ENCODE results near the gene IL4R.

IL4R gene

DNA sequence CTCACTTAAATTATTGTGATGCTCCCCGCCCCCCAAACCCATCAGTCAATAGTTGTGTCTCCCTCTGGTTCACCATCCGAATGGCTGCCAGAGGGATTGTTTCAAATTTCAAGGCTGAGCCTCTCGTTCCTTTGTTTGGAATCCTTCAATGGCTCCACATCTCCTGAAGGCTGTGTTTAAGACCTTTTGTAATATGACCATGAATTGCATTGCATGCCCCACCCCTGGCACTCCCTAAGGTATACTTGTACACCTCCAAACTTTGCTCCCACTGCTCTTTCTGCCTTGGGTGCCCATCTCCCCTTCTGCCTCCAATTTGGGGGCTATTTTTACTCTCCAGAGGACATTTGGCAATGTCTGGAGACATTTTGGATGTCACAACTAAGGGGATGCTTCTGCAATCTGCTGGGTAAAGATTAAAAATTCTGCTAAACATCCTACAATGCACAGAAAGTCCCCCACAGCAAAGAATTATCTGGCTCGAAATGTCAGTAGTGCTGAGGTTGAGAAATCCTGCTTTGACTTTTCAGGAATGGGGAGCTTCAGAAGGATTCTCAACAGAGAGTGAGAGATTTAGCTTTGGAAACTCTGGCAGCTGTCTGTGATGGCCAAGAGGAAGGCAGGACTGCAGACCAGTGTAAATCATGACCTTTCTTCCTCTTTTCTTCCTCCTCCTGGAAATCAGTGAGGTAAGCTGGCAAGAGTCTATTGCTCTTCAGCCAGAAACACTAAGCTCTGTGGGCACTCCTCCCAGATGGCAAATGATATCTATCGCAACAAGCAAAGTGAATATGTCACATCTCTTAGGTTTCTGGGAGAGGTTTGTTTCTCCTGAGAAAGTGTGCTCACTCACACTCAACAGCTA lies 8.7 kb upstream of the IL4R start:
- Histone ChIP-seq H3F3A (ENCODE audit: low read depth) (no peaks in the 10 kb centered on the region), H3K36me3 (ENCODE audit: insufficient read depth, low read length) (no peaks in the 10 kb centered on the region), H3K4me3 (ENCODE audit: low read length, poor library complexity, severe bottlenecking) (no peak overlapping the region), H3K27me3 (ENCODE audit: insufficient read depth, low read length, poor library complexity, severe bottlenecking) (no peaks in the 10 kb centered on the region), H3K9me2 (replicated peaks; ENCODE audit: low read depth, low read length) (no peaks in the 10 kb centered on the region), H3K4me1 (ENCODE audit: insufficient read depth, low read length, poor library complexity, severe bottlenecking) (no peaks in the 10 kb centered on the region), H3K9ac (ENCODE audit: low read depth, low read length, poor library complexity, severe bottlenecking) (no peak overlapping the region), H3K4me2 (ENCODE audit: low read depth, low read length, poor library complexity, severe bottlenecking) (no peak overlapping the region), H2AFZ (ENCODE audit: low read length) (no peak overlapping the region), H4K20me1 (ENCODE audit: insufficient read depth, low read length, poor library complexity, severe bottlenecking) (no peaks in the 10 kb centered on the region), H3K79me2 (ENCODE audit: insufficient read depth, low read length) (no peaks in the 10 kb centered on the region), H3K9me3 (ENCODE audit: insufficient read depth, low read depth, low read length) (no peaks in the 10 kb centered on the region; the same call in 1 of the 2 replicates)
- no peak for TF ChIP-seq EZH2phosphoT487 (IDR thresholded peaks at IDR 0.05; ENCODE audit: borderline replicate concordance)
- TF ChIP-seq, protein P1, sequence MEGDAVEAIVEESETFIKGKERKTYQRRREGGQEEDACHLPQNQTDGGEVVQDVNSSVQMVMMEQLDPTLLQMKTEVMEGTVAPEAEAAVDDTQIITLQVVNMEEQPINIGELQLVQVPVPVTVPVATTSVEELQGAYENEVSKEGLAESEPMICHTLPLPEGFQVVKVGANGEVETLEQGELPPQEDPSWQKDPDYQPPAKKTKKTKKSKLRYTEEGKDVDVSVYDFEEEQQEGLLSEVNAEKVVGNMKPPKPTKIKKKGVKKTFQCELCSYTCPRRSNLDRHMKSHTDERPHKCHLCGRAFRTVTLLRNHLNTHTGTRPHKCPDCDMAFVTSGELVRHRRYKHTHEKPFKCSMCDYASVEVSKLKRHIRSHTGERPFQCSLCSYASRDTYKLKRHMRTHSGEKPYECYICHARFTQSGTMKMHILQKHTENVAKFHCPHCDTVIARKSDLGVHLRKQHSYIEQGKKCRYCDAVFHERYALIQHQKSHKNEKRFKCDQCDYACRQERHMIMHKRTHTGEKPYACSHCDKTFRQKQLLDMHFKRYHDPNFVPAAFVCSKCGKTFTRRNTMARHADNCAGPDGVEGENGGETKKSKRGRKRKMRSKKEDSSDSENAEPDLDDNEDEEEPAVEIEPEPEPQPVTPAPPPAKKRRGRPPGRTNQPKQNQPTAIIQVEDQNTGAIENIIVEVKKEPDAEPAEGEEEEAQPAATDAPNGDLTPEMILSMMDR (conservative IDR thresholded peaks at IDR 0.05; ENCODE audit: low read length) = no peak

DNA sequence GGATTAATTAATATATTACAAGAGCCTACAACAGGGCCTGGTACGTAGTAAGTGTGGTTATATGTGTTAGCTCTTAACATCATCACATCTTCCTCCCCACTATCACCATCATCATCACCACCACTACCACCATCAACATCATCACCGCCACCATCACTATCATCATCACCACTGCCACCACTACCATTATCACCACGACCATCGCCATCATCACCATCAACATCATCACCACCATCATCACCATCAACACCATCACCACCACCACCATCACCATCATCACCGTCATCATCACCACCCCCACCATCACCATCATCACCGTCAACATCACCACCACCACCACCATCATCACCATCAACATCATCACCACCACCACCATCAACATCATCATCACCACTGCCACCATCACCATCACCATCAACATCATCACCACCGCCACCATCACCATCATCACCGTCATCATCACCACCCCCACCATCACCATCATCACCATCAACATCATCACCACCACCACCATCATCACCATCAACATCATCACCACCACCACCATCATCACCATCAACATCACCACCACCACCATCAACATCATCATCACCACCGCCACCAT lies 7.8 kb upstream of the IL4R start:
- Histone ChIP-seq H3K9me3 (ENCODE audit: insufficient read depth, low read depth, low read length) (no peaks in the 10 kb centered on the region; the same call in 1 of the 2 replicates), H3K36me3 (ENCODE audit: insufficient read depth, low read length) (no peaks in the 10 kb centered on the region), H4K20me1 (ENCODE audit: insufficient read depth, low read length, poor library complexity, severe bottlenecking) (no peaks in the 10 kb centered on the region), H3K9ac (ENCODE audit: low read depth, low read length, poor library complexity, severe bottlenecking) (no peak overlapping the region), H2AFZ (ENCODE audit: low read length) (no peak overlapping the region), H3K4me1 (ENCODE audit: insufficient read depth, low read length, poor library complexity, severe bottlenecking) (no peaks in the 10 kb centered on the region), H3F3A (ENCODE audit: low read depth) (no peaks in the 10 kb centered on the region), H3K4me3 (ENCODE audit: low read length, poor library complexity, severe bottlenecking) (no peak overlapping the region), H3K9me2 (replicated peaks; ENCODE audit: low read depth, low read length) (no peaks in the 10 kb centered on the region), H3K27me3 (ENCODE audit: insufficient read depth, low read length, poor library complexity, severe bottlenecking) (no peaks in the 10 kb centered on the region), H3K79me2 (ENCODE audit: insufficient read depth, low read length) (no peaks in the 10 kb centered on the region), H3K4me2 (ENCODE audit: low read depth, low read length, poor library complexity, severe bottlenecking) (no peak overlapping the region)
- TF ChIP-seq, protein P1 (conservative IDR thresholded peaks at IDR 0.05; ENCODE audit: low read length) = no peak
- no peak for TF ChIP-seq EZH2phosphoT487 (IDR thresholded peaks at IDR 0.05; ENCODE audit: borderline replicate concordance)

DNA sequence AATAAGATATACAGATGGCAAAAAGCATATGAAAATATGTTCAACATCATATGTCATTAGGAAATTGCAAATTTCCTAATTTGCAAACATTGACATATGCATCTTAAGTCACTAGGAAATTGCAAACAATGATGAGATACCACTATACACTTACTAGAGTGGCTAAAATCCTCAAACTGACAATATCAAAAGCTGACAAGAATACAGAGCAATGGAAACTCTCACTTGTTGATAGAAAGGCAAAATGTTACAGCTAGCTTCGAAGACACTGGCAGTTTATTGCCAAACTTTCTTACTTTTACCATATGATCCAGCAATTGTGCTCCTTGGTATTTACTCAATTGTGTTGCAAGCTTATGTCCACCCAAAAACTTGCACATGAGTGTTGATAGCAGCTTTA lies 5.0 kb upstream of the IL4R start:
- no peaks in the 10 kb centered on the region for H4K20me1 ChIP-seq (ENCODE audit: insufficient read depth, low read length, poor library complexity, severe bottlenecking)
- H3K9ac ChIP-seq (ENCODE audit: low read depth, low read length, poor library complexity, severe bottlenecking) = no peak overlapping the region
- H3K4me1 ChIP-seq (ENCODE audit: insufficient read depth, low read length, poor library complexity, severe bottlenecking) = peaks cover 6% of the 10 kb centered on the region
- H2AFZ ChIP-seq (ENCODE audit: low read length) = no peak overlapping the region
- no peaks in the 10 kb centered on the region for H3F3A ChIP-seq (ENCODE audit: low read depth)
- no peaks in the 10 kb centered on the region; the same call in 1 of the 2 replicates for H3K9me3 ChIP-seq (ENCODE audit: insufficient read depth, low read depth, low read length)
- H3K9me2 ChIP-seq (replicated peaks; ENCODE audit: low read depth, low read length) = no peaks in the 10 kb centered on the region
- H3K36me3 ChIP-seq (ENCODE audit: insufficient read depth, low read length) = no peaks in the 10 kb centered on the region
- TF ChIP-seq, protein P1 (conservative IDR thresholded peaks at IDR 0.05; ENCODE audit: low read length) = no peak
- TF ChIP-seq EZH2phosphoT487 (IDR thresholded peaks at IDR 0.05; ENCODE audit: borderline replicate concordance) = no peak
- no peaks in the 10 kb centered on the region for H3K27me3 ChIP-seq (ENCODE audit: insufficient read depth, low read length, poor library complexity, severe bottlenecking)
- H3K4me2 ChIP-seq (ENCODE audit: low read depth, low read length, poor library complexity, severe bottlenecking) = no peak overlapping the region
- H3K4me3 ChIP-seq (ENCODE audit: low read length, poor library complexity, severe bottlenecking) = no peak overlapping the region
- no peaks in the 10 kb centered on the region for H3K79me2 ChIP-seq (ENCODE audit: insufficient read depth, low read length)

Data from Loucy (cell line).